ENCODE data around the gene RAB3GAP1.
"Not testable (repeated sequence)": the region's sequence is repeated elsewhere in the genome, so short reads cannot be mapped to it uniquely, and the experiment has no call there.

RAB3GAP1 gene

DNA sequence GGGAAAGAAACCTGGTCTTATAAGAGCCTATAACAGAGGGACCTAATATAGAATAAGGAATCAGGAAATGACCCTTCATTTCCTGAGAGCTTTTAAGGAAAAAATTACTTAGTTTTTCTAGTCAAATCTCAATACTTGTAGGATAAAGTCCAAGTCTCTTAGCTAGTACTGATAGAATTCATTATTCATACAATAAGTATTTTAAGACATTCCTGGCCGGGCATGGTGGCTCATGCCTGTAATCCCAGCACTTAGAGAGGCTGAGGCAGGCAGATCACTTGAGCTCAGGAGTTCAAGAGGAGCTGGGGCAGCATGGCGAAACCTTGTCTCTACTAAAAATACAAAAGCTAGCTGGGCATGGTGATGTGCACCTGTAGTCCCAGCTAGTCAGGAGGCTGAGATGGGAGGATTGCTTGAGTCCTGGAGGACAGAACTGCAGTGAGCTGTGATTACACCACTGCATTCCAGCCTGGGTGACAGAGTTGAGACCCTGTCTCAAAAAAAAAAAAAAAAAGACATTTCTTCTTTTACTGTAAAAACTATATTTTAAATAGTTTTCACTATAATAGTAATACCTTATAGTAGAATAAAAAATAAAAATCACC lies 3.2 kb downstream of the RAB3GAP1 start:
- DNase-seq: no peak

DNA sequence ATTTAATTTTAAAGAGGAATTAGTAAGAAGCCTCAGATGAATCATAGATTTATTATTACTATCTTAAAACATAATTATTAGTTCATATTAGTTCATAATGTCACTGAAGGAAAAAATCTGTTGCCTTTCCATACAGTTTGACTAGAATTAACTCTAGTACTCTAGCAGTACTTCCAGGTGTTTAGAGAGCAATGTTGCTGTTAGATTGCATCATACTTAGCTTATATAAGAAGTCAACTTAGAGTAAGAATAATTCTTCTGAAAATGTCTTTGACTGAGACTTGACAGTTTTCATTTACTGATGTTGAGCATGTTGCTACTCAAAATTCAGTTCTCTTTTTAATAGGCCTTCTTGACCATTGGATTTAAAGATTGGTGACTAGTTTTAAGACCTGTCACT lies 4.7 kb downstream of the RAB3GAP1 start:
- no peak for DNase-seq

DNA sequence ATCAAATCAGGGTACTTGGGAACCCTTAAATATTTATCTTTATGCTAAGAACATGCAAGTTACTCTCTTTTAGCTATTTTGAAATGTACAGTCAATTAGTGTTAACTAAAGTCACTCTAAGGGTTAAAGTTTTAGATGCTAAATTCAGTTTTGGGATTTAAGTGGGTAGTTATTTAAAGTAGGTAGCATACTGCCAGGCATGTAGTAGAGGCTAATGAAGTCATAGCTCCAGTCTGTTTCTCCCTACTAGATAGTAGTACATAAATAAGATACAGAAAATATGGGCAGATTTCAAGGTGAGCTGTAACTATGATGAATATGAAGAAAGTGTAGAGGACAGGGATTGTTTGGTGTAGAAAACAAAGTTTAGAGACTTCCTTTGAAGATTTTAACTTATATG lies 7.5 kb downstream of the RAB3GAP1 start:
- DNase-seq: no peak

DNA sequence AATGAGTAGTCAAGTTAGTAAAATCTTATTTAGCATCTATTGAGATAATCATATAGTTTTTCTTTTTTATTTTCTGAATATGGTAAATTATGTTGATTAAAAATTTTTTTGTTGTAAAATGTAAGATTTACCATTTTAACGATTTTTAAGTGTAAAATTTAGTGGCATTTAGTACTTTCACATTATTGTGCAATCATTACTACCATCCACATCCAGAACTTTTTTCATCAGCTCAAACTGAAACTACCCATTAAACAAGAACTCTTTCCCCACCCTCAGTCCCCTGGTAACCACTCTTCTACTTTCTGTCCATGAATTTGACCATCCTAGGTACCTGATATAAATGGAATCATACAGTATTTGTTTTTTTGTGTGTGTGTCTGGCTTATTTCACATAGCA lies 11.1 kb downstream of the RAB3GAP1 start:
- no peak for DNase-seq

DNA sequence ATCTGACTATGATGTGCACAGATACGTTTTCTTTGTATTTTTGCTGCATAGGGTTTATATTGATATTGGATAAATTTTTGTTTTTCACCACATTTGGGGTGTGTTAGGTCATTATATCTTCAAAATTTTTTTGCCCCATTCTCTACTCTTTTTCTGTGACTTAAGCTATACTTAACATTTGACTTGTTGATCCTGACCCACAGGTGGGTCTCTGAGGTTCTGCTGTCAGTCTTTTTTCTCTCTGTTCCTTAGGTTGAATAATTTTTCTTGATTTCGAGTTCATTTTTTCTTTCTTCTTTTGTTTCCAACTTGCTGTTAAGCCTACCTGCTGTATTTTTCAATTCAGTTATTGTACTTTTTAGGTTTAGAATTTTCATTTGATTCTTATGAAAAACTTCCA lies 12.1 kb downstream of the RAB3GAP1 start:
- DNase-seq: no peak

DNA sequence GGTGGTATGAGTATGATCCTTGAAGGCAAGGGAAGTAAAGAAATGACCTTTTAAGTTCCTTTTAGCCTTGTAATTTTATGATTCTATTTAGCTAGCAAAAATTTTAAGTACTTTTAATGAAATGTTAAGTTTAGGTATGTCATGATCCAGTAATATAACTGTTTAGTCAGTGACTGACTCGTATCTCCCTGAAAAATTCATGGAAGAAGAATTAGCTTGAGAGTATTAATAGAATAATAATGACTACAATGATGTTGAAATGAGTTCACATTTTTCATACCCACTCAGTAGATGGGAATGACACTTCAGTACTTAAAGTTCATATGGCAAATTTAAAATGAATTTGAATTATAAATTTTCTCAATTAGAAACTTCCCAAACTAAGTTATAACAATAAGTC lies 14.6 kb downstream of the RAB3GAP1 start:
- DNase-seq: no peak

DNA sequence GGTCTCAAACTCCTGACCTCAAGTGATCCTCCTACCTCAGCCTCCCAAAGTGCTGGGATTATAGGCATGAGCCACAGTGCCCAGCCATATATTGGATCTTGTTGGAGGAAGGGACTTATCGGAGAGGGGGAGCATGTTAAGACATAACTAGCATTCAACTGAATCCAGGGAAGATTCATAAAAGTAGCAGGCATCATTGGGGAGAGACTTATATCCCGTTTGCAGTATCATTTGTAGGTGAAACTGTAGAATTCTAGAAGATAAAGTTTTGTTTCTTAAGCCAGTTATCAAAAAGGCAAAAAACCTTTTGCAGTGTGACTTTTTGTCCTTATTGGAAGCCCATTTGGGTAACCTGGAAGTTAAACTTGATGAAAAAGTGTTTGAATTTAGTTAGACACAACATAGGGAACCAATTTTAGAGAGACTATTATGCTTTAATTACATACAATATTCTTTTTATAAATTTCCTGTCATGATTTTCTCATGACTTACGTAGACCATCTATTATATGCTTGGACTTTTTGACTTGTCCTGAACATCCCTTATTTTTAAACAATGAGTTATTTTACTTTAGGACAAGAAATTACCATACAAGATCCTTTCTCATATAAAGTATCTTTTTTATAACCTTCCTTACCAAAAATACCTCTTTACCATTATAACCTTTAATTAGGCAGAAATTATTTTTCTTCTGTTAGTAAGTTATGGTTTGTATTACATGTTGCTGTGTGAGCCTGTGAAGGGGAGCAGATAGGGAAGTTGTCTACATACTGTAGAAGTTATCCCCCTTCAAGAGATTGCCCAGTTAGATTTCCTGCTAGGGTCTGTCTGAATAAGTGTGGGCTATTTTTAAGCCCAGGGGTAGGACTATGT lies 20.3 kb downstream of the RAB3GAP1 start:
- DNase-seq: no peak

DNA sequence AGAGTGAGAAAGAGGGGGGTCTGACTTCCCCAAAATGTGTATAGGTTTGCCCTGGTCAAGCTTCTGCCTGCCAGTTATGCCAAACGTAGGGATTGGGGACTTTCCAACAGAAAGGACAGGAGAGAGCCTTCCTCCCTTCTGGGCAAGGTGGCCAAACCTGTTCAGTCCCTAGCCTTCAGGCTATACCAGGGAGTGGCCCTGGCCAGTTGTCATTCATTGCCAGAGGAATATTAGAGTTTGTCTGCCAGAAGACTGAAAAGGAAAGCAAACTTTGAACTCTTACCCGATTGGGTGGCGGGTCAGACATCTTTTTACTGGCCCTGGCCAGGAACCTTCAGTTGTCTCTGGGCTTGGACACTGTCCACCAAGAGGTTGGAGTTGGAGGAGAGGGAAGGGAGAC lies 22.1 kb downstream of the RAB3GAP1 start:
- DNase-seq: no peak

DNA sequence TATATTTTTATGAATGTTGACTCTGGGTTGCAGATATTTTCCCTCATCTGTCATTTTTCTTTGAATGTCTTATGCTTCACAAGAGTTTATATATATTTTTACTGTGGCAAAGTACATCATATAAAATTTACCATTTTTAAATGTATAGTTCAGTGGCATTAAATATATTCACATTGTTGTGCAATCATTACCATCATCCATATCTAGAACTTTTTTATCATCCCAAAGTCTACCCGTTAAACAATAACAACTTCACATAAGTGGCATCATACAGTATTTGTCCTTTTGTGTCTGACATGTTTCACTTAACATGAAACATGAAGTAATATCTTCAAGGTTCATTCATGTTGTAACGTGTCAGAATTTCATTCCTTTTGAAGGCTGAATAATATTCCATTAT lies 24.5 kb downstream of the RAB3GAP1 start:
- DNase-seq: no peak

DNA sequence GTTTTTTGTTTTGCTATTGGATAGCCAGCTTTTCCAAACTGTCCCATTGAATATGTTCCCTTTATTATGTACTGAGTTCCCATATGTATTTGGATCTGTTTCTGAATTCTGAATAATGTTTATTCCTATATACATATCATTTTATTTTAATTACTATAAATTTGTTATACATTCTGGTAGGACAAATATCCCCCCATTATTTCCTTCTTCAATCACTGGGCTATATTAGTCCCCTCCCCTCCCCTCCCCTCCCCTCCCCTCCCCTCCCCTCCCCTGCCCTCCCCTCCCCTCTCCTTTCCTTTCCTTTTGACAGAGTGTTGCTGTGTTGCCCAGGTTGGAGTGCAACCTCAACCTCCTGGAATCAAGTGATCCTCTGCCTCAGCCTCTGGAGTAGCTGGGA lies 26.3 kb downstream of the RAB3GAP1 start:
- no peak for DNase-seq

DNA sequence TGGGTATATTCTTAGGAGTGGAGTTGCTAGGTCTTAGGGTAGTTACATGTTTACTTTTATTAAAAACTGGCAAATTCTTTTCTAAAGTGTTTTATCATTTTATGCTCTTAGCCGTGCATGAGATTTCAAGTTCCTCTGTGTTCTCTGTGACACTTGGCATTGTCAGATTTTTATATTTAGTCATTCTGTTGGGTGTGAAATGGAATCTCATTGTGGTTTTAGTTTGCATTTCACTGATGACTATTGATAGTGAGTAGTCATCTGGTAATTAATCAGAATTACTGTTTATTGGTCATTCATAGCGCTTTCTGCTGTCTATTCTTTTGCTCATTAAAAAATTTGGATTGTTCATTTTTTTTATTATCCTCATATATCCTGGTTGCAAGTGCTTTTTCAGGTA lies 34.1 kb downstream of the RAB3GAP1 start:
- DNase-seq: no peak

DNA sequence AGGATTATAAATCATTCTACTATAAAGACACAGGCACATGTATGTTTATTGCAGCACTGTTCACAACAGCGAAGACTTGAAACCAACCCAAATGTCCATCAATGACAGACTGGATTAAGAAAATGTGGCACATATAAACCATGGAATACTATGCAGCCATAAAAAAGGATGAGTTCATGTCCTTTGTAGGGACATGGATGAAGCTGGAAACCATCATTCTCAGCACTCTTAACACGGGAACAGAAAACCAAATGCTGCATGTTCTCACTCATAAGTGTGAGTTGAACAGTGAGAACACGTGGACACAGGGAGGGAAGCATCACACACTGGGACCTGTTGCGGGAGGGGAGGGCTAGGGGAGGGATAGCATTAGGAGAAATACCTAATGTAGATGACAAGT lies 37.5 kb downstream of the RAB3GAP1 start:
- DNase-seq: not testable (repeated sequence)

DNA sequence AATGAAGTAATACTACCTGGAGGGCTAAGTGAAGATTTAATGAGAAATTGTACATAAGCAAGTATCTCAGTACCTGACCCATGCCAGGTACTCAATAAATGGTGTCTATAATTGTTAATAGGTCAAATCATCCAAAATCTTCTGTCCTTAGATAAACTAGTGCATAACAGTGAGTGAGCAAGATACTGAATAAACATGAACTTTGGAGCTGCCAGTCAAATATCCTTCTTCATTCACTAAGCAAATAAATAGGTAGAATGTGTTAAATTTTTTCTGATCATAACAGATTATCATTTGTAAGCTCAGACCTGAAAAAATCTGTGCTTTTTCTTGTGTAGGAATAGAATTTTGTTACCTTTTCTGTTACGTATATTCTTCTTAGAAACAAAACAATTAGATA lies 39.6 kb downstream of the RAB3GAP1 start:
- no peak for DNase-seq

DNA sequence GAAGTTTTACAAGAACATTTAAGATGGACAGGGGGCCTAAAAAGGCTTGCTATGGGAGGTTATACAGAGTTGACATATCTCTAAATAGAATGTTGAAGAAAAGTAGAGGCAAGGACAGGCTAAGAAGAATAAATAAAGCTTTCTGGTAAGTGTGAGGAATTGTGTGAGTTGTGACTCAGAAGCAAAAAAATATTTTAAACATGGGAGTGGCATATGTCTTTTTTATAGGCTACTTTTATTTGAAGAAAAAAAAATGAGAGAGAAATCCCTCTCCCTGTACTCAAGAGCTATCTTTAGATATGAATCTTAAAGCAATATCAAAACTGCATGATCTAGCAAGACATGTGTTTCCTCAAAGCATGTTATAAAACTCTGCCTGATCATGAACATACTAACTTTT lies 41.1 kb downstream of the RAB3GAP1 start:
- DNase-seq: no peak

DNA sequence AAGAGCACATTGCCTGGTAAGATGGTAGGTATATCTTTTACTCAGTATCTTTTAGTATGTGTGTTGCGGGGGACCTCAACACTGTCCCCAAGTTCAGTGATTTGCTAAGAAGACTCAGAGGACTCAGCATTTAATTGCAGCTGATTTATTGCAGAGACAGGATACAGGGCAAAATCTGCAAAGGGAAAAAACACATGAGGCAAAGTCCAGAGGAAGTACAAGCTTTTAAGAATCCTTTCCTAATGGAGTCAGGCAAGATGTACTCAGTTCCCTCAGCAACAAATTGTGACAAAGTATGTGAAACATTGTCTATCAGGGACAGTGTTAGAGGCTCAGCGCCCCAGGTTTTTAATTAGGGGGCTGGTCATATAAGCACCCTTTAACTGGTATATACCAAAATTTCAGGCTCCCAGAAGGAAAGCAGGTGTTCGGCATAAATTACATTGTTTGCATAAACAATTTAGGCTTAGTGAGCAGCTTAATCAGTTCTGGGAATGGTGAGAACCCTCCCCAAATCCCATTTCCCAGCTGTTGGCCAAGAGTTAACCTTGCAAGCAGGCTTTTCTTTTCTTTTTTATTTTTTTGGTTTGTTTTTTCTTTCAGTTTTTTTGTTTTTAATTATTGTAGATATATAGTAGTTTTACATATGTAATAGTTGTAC lies 41.7 kb downstream of the RAB3GAP1 start:
- DNase-seq: no peak

DNA sequence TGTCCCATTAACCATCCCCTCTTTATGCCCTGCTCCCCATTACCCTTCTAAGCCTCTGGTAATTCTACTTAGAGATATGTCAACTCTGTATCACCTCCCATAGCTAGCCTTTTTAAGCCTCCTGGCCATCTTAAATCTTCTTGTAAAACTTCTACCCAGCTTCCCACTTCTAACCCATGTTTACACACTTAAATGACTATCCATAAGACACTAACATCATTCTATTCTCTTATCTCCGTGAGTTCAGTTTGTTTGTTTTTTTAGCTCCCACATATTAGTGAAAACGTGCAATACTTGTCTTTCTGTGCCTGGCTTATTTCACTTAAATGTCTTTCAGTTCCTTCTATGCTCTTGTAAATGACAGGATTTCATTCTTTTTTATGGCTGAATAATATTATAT lies 42.4 kb downstream of the RAB3GAP1 start:
- DNase-seq: no peak

DNA sequence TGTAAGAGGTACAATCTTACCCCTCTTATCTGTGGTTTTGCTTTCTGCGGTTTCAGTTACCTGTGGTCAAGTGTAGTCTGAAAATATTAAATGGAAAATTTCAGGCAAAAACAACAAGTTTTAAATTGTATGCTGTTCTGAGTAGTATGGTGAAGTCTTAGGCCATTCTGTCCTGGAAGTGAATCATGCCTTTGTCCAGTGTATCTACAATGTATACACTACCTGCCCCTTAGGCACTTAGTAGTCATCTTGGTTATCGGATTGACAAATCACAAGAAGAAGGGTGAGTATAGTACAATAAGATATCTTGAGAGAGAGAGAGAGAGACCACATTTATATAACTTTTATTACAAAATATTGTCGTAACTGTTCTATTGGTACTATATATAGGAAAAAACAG lies 43.5 kb downstream of the RAB3GAP1 start:
- no peak for DNase-seq

DNA sequence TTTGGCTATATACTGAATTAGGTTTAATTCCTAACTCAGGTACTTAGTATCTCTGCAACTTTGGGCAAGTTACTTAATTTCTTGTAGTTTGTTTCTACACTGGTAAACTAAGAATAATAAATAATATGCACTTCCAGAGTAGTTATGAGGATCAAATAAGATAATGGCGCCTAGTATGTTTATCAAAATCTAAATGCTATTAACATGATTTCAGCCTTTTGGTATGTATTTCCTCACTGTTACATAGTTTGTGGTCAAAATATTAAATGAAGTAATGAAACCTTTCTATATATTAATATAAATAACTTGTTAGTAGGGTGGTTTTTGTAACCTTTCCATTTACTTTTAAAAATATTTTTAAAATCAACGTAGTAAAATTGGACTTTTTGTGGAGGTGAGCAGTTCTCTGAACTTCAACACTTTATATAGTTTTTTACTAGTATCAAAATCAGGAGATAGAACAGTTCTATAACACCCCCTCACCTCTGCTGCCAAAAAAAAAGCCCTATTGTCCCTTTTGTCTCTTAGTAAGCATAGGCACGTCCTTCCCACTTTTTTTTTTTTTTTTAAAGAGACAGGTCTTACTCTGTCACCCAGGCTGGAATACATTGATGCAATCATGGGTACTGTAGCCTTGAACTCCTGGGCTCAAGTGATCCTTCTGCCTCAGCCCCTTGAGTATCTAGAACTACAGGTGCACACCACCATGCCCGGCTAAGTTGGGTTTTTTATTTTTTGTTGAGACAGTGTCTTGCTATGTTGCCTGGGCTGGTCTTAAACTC lies 44.8 kb downstream of the RAB3GAP1 start:
- no peak for DNase-seq

DNA sequence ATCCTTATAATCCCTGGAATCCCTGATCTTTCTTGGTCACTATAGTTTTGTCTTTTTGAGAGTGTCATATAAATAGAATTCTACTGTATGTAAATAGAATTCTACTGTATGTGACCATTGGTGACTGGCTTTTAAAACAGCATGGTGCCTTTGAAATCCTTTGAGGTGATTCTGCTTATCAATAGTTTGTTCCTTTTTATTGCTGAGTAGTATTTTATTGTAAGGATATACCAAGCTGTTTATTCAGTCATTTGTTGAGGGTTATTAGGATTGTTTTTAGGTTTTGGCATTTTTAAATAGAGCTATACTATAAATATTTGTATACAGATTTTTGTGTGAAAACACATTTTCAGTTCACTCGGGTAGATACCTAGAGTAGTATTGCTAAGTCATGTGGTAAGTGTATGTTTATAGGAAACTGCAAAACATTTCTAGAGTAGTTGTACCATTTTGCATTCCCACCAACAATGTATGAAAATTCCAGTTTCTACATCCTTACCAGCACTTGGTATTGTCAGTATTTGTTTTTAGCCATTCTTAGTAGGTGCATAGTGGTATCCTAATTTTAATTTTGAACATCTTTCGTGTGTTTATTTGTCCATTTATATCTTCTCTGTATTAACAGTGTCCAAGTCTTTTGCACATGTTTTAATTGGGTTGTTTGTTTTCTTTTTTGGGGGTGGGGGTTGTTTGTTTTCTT lies 45.6 kb downstream of the RAB3GAP1 start:
- DNase-seq: no peak

DNA sequence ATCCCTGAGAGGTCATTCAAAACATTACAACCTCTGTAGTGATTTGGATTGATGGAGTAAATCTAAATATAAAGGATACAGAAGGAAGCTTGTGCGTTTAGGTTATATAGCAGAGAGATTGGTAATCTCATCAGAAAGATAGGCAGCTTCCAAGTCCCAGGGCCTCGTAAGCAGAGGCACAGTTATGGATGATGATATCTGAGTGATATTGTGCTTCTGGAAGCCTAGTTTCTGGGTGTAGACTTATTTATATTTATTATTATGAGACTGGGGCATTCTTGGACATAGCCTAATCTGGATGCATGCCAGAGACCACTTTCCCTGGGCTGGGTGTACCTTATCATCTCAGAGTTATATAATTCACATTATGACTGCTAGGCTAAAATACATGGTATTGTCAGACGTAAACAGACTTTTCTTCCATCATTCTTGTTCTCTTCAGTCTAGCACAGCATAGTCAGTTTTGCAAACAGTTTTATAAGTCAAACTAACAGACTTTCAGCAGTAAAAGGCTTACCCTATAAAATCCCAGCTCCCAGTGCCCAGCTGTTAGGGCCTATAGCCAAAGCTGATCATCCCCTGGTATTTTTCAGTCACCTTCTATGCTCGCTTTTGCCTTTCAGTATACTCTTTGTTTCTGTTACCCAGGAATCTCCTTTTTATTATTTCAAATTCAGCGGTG lies 47.9 kb downstream of the RAB3GAP1 start:
- DNase-seq: no peak

DNA sequence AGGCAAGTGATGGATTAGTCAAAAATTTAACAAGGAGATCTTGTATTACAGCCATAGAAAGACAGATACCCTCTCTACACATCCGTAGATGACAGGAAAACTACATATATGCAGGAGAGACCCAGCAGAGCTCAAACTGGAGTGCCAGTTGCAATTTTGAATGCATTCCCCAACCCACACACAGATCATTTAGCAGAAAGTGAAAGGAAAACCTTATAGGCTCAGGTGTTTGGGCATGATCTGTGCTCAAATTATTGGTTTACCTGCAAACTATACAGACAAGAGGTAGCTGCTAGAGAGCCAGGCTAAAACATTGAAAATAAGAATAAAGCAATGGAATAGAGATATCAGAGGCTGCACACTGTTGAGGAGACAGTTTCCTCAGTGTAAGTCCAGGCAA lies 51.8 kb downstream of the RAB3GAP1 start:
- no peak for DNase-seq
